Right lung (tissue), 5 donors: ENCODE data around the gene TMEFF2. TPM values are rescaled to one million over a fixed set of nuclear protein-coding genes. Genes with fewer than 3 reads are reported as not detected.

Experiments
- DNase-seq, 2 donors: peaks; one replicate each; pipeline ENCODE4 v3.0.0-alpha.2; 2013
- polyA plus RNA-seq, 5 donors: library from polyadenylated mRNA; unstranded; fragments of 120-200 nt; gene quantifications; one replicate each; pipeline versions ENCODE4 v1.2.1 to v1.2.3, GENCODE V29; 2013; ENCODE audit warnings: inconsistent platforms in 1 of 5, low replicate concordance in 1 of 5; ENCODE audit not compliant: insufficient read length in 5 of 5, insufficient read depth in 1 of 5

Gene TMEFF2
- polyA plus RNA-seq, 5 donors, result 0.25 to 1.4 (median 0.72) TPM

DNA sequence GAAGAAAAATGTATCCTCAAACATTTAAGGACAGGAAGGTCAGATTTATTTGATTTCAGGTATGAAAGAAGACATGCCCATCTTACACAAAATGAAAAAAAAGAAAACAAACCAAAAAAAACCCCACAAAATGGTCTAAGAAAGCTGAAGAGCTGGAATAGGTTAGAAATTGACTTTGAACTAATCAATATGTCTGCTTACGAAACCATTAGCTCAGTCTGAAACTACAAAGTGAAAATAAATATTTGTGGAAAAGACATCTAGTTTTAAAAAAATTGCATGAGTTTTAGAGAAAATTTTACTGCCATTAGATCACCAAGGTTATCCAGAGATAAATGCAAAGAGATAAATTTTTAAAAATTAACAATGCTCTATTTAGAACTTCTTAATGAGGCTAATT lies 125.3 kb downstream of the TMEFF2 start:
- DNase-seq, result no peak

DNA sequence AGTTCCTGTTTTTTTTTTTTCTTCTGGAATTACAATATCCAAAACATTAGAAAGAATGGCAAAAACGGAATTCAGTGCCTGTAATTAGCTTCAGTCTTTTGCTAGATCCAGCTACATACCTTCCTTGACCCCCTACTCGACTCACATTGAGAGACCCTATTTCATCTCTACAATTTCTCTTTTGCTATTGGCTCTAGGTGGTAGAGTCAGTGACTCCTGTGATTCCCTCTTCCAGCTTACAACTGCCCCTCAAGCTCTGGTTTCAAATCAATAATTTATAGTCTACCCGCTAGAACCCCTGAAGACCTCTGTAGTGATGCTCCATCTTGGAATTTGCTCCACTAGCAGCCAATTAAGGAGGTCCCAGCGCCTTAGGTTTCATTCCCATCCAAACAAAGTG lies 125.8 kb downstream of the TMEFF2 start:
- no peak for DNase-seq

DNA sequence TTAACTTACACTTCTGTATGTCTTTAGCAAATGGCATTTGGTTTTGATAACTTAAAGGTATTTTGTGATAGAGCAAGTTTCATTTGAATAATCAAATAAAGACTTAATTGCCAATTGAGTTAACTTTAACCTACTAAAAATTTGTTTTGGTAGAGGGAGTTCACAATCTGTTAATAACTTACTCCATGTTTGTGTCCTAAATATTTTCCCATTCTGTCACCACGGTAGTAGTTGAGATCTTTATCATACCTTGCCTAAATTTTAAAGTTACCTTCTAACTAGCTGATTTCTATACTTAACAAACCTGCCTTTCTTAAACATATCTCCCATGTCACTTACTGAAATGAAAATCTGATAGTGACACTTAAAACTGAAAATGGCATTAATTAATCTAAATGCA lies 127.1 kb downstream of the TMEFF2 start:
- no peak for DNase-seq

DNA sequence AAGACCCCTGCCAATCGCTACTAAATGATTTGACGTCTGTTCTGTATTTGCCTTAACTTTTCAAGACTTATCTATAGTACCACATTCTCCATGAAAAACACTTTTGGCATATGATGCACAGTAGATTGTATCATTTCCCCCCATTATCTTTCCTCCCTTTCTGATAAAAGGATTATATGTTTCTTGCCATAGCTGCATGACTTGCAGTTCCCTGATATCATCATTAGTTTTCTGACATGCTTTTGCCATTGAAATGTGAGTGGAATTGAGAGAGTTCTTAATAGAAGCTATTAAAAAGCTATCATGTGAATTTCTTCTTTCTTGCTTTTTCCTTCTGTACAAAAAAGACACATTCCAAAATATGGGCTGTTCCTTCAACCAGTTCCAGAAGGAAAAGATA lies 130.3 kb downstream of the TMEFF2 start:
- DNase-seq, result no peak

DNA sequence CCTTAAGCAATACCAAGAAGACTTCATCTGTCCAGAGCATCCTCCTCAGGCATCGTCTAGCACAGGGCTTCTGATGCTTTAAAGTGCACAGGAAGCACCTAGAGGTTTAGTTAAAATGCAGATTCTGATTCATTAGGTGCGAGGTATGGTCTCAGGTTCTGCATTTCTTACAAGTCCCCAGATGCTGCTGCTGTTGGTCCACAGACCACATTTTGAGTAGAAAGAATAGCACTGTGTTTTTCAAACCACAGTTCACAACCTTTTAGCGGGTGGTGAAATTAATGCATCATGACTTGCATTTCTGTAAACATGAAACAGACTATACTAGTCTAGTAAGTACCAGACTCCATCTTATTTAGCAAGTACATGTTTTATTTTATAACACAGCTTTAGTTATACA lies 134.6 kb downstream of the TMEFF2 start:
- no peak for DNase-seq

DNA sequence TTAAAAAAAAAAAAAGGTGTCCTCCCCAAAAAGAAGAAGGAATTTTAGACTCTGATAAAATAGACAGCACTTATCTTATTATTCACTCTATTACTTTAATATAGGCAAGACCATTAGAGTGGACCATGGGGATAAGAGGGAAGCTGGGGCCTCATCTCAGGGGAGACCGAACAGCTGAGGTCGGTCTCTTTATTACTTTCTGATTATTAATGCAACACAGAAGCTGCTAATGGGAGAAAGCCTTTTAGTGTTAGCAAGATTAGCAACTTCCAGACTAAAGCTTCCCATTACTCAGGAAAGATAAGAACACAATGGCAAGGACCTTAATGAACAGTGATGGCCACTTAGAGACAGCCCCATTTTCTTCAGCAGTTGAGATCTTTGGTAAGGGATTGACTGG lies 135.5 kb downstream of the TMEFF2 start:
- DNase-seq, result no peak

DNA sequence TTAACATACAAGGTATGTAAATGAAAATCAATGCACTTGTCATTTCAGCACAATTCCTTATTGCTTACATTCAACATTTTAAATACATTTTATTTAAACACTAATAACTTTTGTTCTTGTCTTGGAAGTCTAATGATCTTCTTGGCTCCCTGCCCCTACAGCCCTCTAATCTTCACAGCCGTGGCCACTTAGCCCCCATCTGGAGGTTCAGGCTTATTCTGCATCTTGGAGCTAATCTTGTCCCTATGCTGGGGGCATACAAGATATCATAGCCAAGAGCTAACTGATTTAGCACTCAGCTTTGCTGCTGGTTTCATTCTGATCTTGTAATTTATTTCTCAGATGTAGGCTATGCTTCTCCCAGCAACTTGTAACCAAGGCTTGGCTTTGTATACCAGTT lies 140.8 kb downstream of the TMEFF2 start:
- DNase-seq, result no peak

DNA sequence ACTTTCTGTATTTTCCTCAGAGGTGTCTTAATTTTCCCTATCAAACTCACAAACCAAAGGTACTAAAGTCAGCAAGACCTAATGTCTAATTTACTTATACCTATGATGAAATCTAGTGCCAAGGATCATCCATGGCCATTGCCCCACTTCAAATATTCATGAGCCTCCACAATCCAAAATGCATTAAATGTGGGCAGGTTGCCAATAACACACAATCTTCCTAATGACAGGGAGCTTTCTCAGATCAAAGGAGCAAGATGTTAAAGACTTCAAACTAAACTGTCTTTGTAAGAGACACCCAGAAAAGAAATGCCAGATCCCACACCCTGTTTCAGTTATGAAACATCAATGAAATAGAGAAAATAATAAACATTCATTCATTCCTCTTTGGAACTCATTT lies 143.2 kb downstream of the TMEFF2 start:
- no peak for DNase-seq

DNA sequence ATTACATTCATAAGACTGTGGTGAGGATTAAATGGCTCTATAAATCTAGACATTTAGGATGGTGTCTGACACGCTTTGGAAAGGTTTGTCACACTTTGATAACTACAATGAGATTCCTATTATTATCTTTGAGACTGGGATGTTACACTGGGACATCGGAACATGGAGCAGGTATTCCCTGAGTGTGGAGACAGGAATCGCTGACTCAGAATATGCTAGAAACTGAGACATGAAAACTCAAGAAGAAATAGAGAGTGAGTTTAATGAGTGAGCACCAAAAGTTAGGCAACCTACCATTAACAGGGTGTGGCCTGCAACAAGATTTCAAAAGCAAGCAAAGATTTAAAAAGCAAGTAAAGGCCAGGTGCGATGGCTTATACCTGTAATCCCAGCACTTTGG lies 145.4 kb downstream of the TMEFF2 start:
- no peak for DNase-seq

DNA sequence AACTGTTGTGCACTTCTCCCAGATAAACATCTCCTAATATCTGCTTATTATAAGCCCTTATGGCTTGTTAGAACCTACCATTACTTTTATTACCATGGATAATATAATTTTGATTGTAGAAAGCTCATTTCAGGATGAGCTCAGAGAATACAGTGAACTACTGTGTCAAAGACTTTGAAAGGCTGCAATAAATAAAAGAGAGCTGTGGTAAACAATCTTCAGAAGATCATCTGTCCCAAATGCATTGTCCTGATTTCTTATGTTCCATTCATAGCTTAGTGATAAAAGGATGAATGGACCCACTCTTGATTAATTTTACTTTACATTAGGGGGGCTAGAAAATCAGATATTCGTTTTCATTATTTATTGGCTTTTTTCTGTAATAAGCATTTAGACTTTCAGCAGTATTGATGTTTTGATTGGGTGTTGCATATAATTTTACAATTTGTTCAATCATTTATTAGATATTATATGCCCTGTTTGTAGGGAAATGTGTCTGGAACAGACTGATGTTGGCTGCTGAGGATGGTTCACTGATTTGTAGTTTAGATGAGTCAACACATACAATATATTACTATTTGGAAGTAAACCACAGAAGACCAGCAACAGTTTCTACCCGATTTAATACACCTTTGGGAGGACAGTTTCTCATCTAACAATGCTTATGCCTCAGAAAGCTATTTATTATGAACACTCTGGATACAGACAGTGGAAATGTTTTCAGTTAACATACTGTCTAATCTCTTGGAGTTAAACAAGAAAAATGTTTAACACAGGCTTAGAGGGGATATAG lies 147.2 kb downstream of the TMEFF2 start:
- no peak for DNase-seq

DNA sequence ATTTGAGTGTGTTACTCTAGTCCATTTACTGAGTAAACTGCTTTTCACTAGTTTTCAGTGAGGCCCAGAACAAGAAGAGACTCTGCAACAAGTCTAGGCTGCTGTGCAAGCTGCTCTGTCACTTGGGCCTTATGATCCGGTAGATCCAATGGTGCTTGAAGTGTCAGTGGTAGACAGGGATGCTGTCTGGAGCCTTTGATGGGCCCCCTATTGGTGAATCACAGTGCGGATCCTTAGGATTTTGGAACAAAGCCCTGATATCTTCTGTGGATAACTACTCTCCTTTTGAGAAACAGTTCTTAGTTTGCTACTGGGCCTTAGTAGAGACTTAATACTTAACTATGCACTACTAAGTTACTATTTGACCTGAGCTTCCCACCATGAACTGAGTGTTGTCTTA lies 150.2 kb downstream of the TMEFF2 start:
- DNase-seq, result no peak

DNA sequence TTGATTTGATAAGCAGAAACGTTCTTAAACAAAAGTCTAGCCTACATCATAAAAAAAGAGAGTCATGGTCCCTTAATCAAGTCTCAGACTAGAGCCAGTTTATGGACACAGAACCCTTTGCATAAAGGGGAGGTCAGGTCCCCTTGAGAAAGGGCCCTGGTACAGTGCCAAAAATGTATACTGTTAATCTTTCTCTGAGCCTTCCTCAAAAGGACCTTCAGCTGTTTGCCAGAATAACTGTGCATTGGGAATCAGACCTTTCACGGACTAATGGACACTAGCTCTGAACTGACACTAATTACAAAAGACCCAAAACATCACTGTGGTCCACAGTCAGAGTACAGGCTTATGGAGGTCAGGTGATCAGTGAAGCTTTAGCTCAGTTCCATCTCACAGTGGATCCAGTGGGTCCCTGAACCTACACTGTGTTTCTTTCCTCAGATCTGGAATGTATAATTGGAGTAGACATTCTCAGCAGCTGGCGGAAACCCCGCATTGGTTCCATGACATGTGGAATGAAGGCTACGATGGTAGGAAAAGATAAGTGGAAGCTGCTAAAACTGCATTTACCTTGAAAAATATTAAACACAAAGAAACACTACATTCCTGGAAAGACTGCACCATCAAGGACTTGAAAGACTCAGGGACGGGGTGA lies 151.4 kb downstream of the TMEFF2 start:
- no peak for DNase-seq

DNA sequence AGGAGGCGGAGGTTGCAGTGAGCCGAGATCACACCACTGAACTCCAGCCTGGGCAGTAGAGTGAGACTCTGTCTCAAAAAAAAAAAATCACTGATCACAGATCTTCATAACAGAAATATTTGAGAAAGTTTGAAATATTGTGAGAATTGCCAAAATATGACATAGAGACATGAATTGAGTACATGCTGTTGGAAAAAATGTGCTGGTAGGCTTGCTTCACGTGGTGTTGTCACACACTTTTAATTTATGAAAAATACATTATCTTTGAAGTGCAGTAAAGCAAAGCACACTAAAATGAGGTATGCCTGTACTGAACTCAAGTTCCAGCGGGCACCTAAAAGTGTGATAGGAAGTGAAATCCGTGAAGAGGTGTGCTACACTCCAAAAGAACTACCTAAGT lies 152.6 kb downstream of the TMEFF2 start:
- DNase-seq, result no peak

DNA sequence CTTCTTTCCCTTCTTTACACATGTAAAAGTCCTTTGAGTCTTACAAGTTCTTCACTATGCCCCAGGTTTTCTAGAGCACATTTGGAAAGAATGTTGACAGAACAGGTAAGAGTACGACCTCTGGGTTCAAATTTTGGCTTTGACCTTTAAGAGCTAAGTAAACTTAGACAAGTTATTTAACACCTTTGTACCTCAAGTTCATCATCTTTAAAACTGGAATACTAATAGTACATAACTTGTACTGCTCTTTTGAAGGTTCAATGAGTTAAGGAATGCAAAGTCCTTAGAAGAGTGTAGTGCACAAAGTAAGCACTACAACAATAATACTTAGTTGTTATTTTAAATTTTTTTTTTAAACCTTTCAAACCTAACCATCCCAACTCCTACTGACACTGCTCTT lies 156.6 kb downstream of the TMEFF2 start:
- DNase-seq, result no peak

DNA sequence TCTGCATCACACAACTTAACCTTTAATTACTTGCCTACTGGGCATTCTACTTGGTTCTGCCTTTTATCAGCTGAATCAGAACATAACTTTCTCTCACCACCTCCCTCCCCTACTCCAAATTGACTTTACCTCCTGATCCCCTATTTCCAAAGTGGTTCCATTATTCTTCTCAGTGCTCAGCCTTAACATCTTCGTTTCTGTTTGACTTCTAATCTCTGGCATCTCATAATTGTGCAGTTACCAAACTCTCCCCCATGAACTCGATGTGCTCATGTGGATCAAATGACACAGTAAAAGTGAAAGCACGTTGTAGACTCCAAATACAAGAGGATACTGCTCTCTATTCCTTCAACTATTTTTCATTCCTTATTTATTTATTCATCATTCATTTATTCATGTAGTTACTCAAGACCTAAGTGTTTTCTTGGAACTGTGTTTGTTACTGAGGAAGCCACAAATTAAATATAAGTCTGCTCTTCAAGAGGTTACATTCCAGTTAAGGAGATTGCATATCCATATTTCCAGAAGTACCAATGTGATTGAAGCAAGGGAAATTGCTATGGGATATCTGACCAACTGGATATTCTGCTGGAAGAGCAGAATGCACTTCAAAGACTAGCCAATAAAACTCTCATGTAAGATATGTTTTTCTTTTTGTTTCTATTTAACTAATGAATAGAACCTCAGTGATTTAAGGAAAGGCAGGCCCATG lies 158.8 kb downstream of the TMEFF2 start:
- no peak for DNase-seq

DNA sequence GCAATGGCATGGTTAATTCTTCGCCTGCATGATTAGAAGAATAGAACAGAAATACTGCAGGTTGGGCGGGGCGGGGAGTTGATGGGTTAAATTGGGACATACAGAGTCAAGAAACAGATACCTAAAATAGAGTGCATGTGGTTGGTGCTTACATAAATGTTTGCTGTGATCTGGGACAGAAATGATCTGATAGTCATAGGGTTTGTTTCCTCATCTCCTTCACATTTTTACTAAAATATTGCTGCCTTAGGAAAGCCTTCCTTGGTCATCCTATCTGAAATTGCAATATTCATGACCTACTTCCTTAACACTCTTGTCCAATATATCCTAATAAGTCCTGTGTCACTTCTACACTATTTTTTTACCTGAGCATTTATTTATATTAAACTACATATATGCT lies 163.9 kb downstream of the TMEFF2 start:
- DNase-seq, result no peak

DNA sequence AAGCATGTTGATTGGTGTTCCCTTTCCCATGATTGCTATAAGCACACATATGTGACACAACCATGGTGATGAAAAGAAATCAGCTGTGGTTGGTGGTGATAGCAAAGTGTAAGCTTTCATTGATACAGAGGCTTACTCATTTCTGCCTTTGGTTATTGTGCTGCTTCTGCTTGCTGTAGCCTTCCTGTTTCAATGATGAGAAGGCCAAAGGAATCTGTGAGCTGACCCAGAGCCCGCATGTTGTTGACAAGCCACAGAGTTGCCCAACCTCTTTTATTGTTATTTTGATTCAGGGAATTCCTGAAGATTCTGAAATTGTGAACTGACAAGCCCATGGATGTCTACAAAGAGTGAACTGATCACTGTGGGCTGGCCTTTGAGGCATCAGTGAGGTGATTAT lies 164.4 kb downstream of the TMEFF2 start:
- DNase-seq, result no peak

DNA sequence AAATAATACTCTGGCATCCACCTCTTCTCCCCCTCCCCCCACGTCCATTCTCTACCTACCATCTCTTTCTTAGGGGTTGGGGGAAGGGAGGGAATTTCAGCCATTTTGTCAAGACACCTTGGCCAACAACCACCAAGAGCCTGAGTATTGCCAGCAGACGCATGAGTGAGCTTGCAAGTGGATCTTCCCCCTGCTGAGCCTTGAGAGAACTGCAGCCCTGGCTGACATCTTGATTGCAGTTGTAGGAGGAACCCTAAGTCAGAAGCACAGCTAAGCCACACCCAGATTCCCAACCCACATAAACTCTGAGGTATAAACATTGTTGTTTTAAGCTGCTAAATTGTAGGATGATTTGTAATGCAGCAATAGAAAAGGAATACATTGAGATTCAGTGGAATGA lies 165.6 kb downstream of the TMEFF2 start:
- DNase-seq, result no peak

DNA sequence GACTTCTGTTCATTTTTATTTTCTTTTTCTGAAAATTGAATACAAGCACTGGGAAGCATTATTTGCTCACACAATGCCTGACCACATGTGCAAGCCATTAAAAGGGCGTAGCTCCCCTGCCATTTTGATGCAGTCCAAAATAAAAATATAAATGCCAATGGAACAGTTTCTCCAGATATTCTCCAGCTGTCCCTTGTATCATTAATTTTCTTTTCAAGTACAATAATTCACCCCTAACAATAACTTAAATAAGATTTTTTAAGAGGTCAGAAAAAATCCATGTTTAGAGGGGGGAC lies 168.0 kb downstream of the TMEFF2 start:
- DNase-seq, result no peak

DNA sequence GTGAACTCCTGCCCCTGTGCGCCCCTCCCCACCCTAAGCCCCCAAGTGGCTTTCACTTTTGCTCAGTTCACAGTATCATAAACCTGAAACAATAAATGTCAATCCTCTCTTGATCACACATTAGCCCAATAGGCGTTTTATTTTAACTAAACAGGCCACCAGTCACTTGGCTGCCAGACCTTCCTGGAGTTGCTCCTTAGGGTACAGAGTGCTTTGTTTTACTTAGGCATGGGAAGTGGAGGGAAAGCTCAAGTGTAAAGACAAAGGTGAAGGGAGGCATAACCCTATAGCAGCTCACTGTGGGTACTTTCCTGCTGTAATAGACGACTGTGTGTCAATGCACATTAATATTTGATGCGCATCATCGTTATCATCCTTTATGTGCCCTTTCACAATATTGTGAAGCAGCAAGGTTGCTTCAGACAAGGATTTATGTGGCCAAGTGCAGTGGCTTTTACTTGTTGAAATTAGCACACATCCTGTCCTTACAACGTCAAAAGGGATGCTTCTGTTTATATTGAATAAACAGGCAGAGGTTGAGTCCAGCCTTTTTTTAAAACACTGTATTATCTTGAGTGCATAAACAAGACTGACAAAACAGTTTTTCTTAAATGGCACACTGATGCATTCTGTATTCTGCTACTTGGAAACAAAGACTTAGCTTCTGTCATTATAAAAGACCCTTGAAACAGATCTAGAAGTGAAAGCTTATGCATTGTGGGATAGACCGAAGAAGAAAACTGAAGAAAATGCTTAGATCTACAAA lies 168.5 kb downstream of the TMEFF2 start:
- DNase-seq, result no peak

DNA sequence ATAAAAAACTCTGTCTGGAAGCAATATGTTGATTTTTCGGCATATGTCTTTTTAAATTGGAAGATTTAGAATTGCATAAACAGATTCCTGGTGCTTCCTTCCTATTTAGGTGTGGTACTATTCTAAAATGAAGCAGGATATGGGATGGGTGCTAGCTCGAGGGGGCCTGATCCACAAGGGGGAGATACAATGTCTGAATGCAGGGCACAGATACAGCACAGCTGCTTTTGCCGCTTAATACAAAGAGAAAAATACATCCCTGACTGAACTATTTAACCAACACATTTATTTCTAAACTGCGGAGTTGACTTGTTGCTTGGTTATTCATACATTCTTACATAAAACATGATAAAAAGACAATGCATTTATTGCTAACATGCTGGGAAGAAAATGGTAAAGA lies 169.1 kb downstream of the TMEFF2 start:
- DNase-seq, result no peak

DNA sequence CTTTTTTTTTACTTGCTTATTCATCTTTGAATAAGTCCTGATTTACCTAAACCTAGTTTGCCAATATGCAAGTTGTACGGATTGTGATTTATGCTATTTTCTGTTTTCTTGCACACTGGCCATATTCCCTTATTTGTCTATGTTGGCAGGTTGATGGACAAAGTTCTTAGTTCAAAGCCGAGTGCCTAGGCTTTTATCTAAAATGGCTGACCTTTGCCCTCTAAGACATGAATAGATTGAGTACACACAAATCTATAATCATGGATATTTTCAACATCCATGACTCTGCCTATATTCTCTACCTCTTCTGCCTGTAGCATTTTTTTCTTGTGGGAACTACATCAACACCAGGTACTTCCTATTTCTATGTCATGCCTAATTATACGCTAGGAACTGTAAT lies 171.7 kb downstream of the TMEFF2 start:
- DNase-seq, result no peak

DNA sequence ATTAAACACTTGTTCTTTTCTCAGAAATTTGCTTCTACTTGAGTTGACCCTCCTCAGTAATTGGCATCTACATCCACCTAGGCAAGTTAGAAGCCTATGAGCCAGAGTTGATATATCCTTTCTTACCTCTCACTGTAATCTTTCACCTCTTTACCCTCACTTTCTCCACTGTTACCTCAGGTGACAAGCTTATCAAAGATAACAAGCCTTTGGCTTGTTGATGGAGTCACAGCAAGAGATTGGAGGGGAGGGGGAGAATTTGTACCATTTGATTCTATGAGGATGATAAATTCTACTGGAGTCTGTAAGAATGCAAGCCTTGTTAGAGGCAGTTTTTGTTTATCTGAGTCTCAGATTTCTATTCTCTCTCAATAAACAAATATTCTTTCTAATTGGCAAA lies 176.9 kb downstream of the TMEFF2 start:
- no peak for DNase-seq
